Measurements from ENCODE around the gene TARBP2. TPM values are rescaled to one million over a fixed set of nuclear protein-coding genes. Genes with fewer than 3 reads are reported as not detected.

The TARBP2 gene
- total RNA-seq, 1 experiment from 2014 or later = 20.7 TPM

DNA sequence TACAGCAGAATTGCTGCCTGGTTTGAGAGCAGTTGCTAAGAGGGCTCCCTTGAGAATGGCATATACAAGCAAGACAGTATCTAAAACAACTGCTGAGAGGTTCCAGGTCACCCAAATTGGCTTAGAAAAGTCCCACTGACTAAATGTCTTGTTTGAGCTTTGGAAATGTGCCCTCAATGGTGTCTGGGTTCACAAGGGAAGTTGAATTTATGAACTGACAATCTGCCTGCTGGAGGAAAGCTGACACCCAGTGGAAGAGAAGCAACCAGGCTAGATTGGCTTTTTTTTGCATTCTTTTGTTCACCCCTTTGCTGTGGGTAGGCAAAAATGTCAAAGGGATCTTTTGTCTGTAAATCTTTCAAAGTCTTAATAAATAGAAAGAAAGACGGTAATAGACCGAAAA lies 50.8 kb downstream of the TARBP2 start:
- Mint-ChIP-seq H3K27ac (ENCODE audit: unreplicated experiment) (no peak overlapping the region), H3K27me3 (ENCODE audit: unreplicated experiment) (no peaks in the 10 kb centered on the region), H3K36me3 (ENCODE audit: insufficient read depth, unreplicated experiment) (no peaks in the 10 kb centered on the region), H3K4me1 (ENCODE audit: low read depth, unreplicated experiment) (peaks cover 9% of the 10 kb centered on the region), H3K9me3 (ENCODE audit: low read depth, unreplicated experiment) (no peaks in the 10 kb centered on the region), H3K4me3 (ENCODE audit: low read depth, unreplicated experiment) (no peak overlapping the region)
- BruUV-seq (replicated peaks) = no TSS peak
- TF ChIP-seq, protein P1, sequence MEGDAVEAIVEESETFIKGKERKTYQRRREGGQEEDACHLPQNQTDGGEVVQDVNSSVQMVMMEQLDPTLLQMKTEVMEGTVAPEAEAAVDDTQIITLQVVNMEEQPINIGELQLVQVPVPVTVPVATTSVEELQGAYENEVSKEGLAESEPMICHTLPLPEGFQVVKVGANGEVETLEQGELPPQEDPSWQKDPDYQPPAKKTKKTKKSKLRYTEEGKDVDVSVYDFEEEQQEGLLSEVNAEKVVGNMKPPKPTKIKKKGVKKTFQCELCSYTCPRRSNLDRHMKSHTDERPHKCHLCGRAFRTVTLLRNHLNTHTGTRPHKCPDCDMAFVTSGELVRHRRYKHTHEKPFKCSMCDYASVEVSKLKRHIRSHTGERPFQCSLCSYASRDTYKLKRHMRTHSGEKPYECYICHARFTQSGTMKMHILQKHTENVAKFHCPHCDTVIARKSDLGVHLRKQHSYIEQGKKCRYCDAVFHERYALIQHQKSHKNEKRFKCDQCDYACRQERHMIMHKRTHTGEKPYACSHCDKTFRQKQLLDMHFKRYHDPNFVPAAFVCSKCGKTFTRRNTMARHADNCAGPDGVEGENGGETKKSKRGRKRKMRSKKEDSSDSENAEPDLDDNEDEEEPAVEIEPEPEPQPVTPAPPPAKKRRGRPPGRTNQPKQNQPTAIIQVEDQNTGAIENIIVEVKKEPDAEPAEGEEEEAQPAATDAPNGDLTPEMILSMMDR (IDR thresholded peaks at IDR 0.05; ENCODE audit: unreplicated experiment) = no peak
- CTCF ChIA-PET = no interaction called here
- DNase-seq = no peak
- intact Hi-C loops (cut with micrococcal nuclease; ENCODE audit: unreplicated experiment) = no loop called here

DNA sequence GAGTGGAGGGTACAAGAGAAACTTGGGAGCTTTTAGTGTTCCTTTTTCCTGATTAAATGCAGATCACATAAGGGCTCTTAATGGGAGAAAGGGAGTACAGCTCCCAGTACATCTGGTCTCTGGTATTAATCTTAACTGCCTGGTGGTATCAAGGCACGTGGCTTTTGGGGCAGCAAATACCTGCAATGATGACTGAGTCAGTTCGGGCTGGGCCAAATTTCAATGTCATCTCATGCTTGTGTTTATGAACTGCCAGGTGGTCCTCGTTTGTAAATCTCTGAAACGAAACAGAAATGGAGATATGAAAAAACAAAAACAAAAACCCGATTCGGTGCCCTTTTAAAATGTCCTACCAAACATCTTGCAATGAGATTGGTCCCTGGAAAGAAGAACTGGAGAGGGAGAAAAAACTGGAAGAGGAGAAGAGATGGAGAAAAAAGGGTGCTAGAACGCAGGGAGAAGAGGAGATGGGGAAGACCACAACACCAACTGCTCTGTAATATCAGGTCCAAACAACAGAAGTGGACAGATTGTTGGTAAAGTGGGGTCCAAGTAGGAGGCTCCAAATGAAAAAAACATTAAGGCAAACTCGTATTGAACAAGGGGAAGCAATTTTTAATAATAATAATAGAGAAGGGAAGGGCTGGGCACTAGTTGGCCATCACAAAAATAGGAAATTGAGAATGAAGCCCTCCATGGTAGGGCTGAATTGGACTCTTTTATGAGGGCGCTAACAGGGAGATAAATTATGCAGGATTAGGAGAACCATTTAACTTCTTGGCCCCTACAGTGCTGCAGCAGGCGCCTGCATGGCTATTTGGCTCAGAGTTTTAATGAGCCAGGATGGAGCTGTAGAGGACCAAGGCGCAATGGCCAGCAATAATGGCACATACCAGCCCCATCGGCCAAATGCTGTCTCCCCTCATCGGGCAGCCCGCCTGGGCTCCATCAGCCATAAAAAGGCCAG lies 51.6 kb downstream of the TARBP2 start:
- no TSS peak for BruUV-seq (replicated peaks)
- H3K4me1 Mint-ChIP-seq (ENCODE audit: low read depth, unreplicated experiment) = peaks cover 11% of the 10 kb centered on the region
- H3K27ac Mint-ChIP-seq (ENCODE audit: unreplicated experiment) = no peak overlapping the region
- intact Hi-C loops (cut with micrococcal nuclease; ENCODE audit: unreplicated experiment) = no loop called here
- no peaks in the 10 kb centered on the region for H3K27me3 Mint-ChIP-seq (ENCODE audit: unreplicated experiment)
- H3K36me3 Mint-ChIP-seq (ENCODE audit: insufficient read depth, unreplicated experiment) = no peaks in the 10 kb centered on the region
- CTCF ChIA-PET = no interaction called here
- no peaks in the 10 kb centered on the region for H3K9me3 Mint-ChIP-seq (ENCODE audit: low read depth, unreplicated experiment)
- DNase-seq = no peak
- no peak overlapping the region for H3K4me3 Mint-ChIP-seq (ENCODE audit: low read depth, unreplicated experiment)
- TF ChIP-seq, protein P1 (IDR thresholded peaks at IDR 0.05; ENCODE audit: unreplicated experiment) = no peak

Other genes starting within 250 kb of the TARBP2 start
- 24.3 and 31.1 TPM in 2 replicates for gene ESPL1, start 233.0 kb upstream of the TARBP2 start, total RNA-seq (2022)
- gene PFDN5, start 205.7 kb upstream of the TARBP2 start, total RNA-seq (2022) = 178 and 185 TPM in 2 replicates
- 29.7 and 32.4 TPM in 2 replicates for gene MYG1, start 201.6 kb upstream of the TARBP2 start, total RNA-seq (2022)
- 31.0 and 33.6 TPM in 2 replicates for gene AAAS, start 179.7 kb upstream of the TARBP2 start, total RNA-seq (2022)
- gene SP7, start 164.9 kb upstream of the TARBP2 start, total RNA-seq (2022) = not detected in 2 replicates
- 52.5 and 58.0 TPM in 2 replicates for gene SP1, start 121.1 kb upstream of the TARBP2 start, total RNA-seq (2022)
- not detected in 2 replicates for gene AMHR2, start 77.4 kb upstream of the TARBP2 start, total RNA-seq (2022)
- gene PRR13, start 59.5 kb upstream of the TARBP2 start, total RNA-seq (2022) = 151 and 184 TPM in 2 replicates
- 464 and 528 TPM in 2 replicates for gene PCBP2, start 49.2 kb upstream of the TARBP2 start, total RNA-seq (2022)
- 4.6 and 5.8 TPM in 2 replicates for gene MAP3K12, start 1.8 kb upstream of the TARBP2 start, total RNA-seq (2022)
- gene NPFF, start 6.2 kb downstream of the TARBP2 start, total RNA-seq (2022) = not detected in 2 replicates
- 18.0 and 24.9 TPM in 2 replicates for gene ATF7, start 125.1 kb downstream of the TARBP2 start, total RNA-seq (2022)
- gene ATP5MC2, start 174.8 kb downstream of the TARBP2 start, total RNA-seq (2022) = 169 and 173 TPM in 2 replicates
- 42.1 and 44.4 TPM in 2 replicates for gene CALCOCO1, start 226.2 kb downstream of the TARBP2 start, total RNA-seq (2022)